Ovary (tissue), 9 donors: ENCODE results near the gene IFIT5. TPM values are rescaled to one million over a fixed set of nuclear protein-coding genes. Genes with fewer than 3 reads are reported as not detected.

ENCODE experiments used
- DNase-seq, 5 donors: peaks; one replicate each; pipeline ENCODE4 v3.0.0-alpha.2; 2019 to 2020
- H3K27ac ChIP-seq, 2 donors: fragments of 200-600 bp; one replicate each; pipeline versions ENCODE4 v1.5.1 to v1.8.0; 2019 to 2022
- H3K27me3 ChIP-seq: fragments of 200-600 bp; one replicate; pipeline ENCODE4 v1.8.0; 2022
- H3K36me3 ChIP-seq: fragments of 200-600 bp; sonication (generic); one replicate; pipeline ENCODE4 v1.5.1; 2019
- H3K4me1 ChIP-seq: one replicate; pipeline ENCODE4 v1.8.1; 2013; ENCODE audit warnings: mild to moderate bottlenecking, moderate library complexity; ENCODE audit not compliant: insufficient read depth
- H3K4me3 ChIP-seq: fragments of 200-600 bp; sonication (generic); one replicate; pipeline ENCODE4 v1.5.1; 2017
- H3K9me3 ChIP-seq, 2 donors: fragments of 200-600 bp in 1 of 2; sonication (generic) in 1 of 2; one replicate each; pipeline versions ENCODE4 v1.5.1 to v1.8.1; 2013 to 2019; ENCODE audit warnings: mild to moderate bottlenecking in 1 of 2, moderate library complexity in 1 of 2
- CTCF ChIP-seq, 3 donors: fragments of 450-650 bp in 2 of 3; fragments of 200-600 bp in 1 of 3; IDR thresholded peaks; one replicate each; pipeline versions ENCODE4 v1.5.1 to v1.8.0; 2016 to 2022; ENCODE audit warnings: antibody characterized with exemption in 3 of 3, mild to moderate bottlenecking in 1 of 3
- EP300 ChIP-seq: sonication (generic); formaldehyde crosslinking; IDR thresholded peaks from one replicate; pipeline ENCODE4 v1.6.1; 2017; ENCODE audit warnings: antibody characterized with exemption
- POLR2A ChIP-seq: fragments of 450-650 bp; IDR thresholded peaks from one replicate; pipeline ENCODE4 v1.6.1; 2017; ENCODE audit warnings: antibody characterized with exemption, mild to moderate bottlenecking, moderate library complexity
- WGBS, 3 donors: extraction: QIAGEN DNeasy Blood & Tissue Kit in 1 of 3; methylation state at CpG; one replicate each; pipeline versions ENCODE4 v1.1.5 to v1.1.7; 2013 to 2017; 5-methylcytosine and 5-hydroxymethylcytosine counted together
- intact Hi-C, 4 donors: fragments of 100-400 bp; cut with DNase I; formaldehyde crosslinking; loops; one replicate each; pipeline versions ENCODE4 v1.11.0 to v1.15.1; 2022 to 2023
- polyA plus RNA-seq, 2 donors: library from polyadenylated mRNA; stranded (reverse); fragments of 200-250 nt in 1 of 2; fragments of 350-450 nt in 1 of 2; fragmentation: Illumina TruSeq in 1 of 2; extraction: RNeasy Lipid Tissue Mini Kit (QIAGEN cat#74804) in 1 of 2; gene quantifications; one replicate each; pipeline ENCODE4 v1.2.3, GENCODE V29; 2013 to 2014
- total RNA-seq, 7 donors: library from RNA; depleted of rRNA in 2 of 7; stranded (reverse); fragments of >200 nt in 2 of 7; fragmentation: NEBNext Ultra II Directional in 3 of 7; extraction: Animal tissue kit (Norgen Biotek cat#: 25700) in 3 of 7; gene quantifications; one replicate each; pipeline versions ENCODE4 v1.1.0 to v1.2.4, GENCODE V29; 2016 to 2023
- donor health status: DM: no; HTN: no; CAD: no; lungs with moderate emphysema.
- donor health status: DM: no; HTN: no; CAD: no.
- donor health status: Bipolar disorder and iron deficiency.
- donor health status: DM: yes; HTN: yes; CAD: no.
- donor health status: DM: no; HTN: no; CAD: no.
- donor health status: DM: yes; HTN: yes; CAD: no.

The IFIT5 gene
- total and polyA plus RNA-seq, 9 donors = 8.7 to 22.0 (median 16.7) TPM

DNA sequence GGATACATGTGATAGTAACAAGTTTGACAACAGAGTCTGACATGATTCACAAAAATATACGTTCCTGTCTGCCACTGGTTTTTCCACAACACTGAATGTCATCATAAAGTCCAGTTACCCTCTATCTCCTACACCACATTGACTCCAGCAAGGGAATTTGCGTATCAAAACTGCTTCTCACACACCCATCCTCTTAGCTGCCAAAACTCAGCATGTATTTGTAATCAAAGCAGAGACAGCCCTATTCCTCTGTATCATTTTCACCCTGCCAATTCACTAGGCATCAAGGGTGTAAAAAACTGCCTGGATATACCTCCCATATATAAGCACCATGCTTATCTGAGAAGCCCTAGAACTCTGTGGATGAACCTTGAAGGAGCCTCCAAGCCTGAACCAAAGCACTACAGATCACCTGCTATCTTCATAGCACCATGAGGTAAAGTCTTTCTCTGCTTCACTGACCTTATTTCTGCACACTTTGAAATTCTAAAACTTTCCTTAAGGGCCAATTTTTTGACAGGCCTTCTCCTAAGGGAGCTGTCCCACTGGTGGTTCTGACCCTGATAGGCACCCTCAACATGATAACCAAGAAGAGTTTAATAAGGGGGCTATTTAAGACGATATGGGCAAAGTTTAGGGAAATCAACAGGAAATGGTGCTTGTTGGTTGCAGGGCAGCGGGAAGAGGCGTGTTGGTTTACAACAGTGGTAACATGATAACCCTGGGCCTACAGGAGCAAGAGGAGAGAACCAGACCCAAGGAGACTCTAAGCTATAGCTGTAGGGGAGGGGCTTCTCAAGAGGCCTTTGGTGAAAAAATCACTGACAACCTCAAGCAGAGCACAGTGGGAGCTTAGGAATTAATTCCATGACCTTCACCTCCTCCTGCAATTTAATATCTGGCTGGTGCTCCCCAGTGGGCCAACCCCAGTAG, 36.4 kb upstream of the IFIT5 start, which contains the start of gene IFIT1B:
Gene IFIT1B, plus strand, starts transcription at position 352 of the 933 bp plus-strand sequence. Its CDS starts 80 bp downstream, at position 432.
- 81 to 94% (median 93%) methylated on average over 5 of the region's 5 CpGs for WGBS, 3 donors
- Histone ChIP-seq H3K4me3 (no peak within 1 kb of the TSS), H3K36me3 (no peaks in the 10 kb centered on the region), H3K9me3 (no peaks in the 10 kb centered on the region), H3K27me3 (no peaks in the 10 kb centered on the region), H3K27ac (no peak within 1 kb of the TSS), H3K4me1 (peaks cover 9% of the 10 kb centered on the region)
- TF ChIP-seq EP300 = no peak
- no peak for TF ChIP-seq POLR2A
- TF ChIP-seq CTCF (IDR thresholded peaks at IDR 0.05) = no peak
- intact Hi-C loops = no loop called here
- DNase-seq = no peak

DNA sequence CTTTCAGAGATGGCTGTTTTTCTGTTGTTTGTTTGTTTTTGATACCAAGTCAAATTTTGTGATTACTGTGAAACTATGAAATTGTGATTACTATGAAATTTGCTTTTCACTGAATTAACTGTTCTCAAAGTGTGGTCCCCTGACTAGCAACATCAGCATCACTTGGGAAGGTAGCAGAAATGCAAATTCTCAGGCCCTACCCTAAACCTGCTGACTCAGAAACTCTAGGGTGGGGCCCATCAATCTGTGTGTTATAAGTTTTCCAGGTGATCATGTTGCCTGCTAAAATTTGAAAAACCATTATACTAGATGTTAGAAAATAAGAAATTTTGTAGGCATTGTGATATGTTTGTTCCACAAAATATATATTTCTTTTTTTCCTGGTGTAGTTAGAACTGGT, 35.3 kb upstream of the IFIT5 start:
- intact Hi-C loops = no loop called here
- DNase-seq = no peak
- Histone ChIP-seq H3K4me1 (peaks cover 5% of the 10 kb centered on the region), H3K27me3 (no peaks in the 10 kb centered on the region), H3K36me3 (no peaks in the 10 kb centered on the region), H3K4me3 (no peak overlapping the region), H3K9me3 (no peaks in the 10 kb centered on the region), H3K27ac (no peak overlapping the region)
- no peak for TF ChIP-seq CTCF (IDR thresholded peaks at IDR 0.05)
- no peak for TF ChIP-seq EP300
- no peak for TF ChIP-seq POLR2A

- WGBS, 3 donors = 94 to 98% (median 96%) methylated on average over 1 of the region's 1 CpG
- TF ChIP-seq EP300 (no peak), CTCF (IDR thresholded peaks at IDR 0.05) (no peak), POLR2A (no peak)
- Histone ChIP-seq H3K4me3 (no peak overlapping the region), H3K9me3 (no peaks in the 10 kb centered on the region), H3K36me3 (no peaks in the 10 kb centered on the region), H3K27ac (no peak overlapping the region), H3K4me1 (no peaks in the 10 kb centered on the region), H3K27me3 (no peaks in the 10 kb centered on the region)
- no peak for DNase-seq
- intact Hi-C loops = no loop called here
Observed at GRCh38 chr10:89382757-89383156, 31.6 kb upstream of the IFIT5 start.

DNA sequence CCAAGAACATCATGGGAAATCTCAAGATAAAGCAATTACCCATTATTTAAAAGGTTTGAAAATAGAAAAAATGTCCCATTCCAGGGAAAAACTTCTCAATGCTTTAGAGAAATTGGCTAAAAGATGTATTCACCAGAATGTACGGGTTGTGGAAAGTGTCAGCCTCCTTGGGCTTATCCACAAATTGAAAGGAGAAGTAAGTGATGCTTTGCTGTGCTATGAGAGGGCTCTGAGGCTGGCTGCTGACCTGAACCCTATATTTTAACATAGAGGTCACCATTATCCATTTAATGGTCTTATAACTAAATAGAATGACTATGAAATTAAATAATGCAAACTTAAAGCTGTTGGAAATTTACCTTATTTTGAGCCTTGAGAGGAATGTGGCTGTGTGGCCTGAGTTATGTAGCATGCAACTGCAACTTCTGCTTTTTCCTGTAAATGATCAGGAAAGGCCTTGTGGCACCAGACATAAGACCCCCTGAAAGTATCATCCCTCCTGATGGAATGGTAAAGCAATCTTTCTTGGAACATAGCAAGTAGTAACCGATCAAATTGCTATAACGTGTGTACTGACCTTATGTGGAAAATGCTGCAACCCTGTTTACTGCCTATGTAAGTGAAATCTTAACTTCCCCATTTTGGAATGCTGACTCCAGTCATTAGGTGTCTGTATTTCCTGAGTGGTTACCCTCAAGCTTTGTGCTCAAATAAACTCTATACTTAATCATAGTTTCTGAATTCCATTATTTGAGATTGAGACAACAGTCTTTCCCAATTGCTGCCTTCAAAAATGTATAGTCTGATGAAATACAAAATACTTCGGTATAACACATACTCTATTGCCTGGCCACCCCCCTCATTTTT, 29.7 kb upstream of the IFIT5 start:
- TF ChIP-seq EP300 (no peak), CTCF (IDR thresholded peaks at IDR 0.05) (no peak), POLR2A (no peak)
- Histone ChIP-seq H3K27me3 (no peaks in the 10 kb centered on the region), H3K4me3 (no peak overlapping the region), H3K36me3 (no peaks in the 10 kb centered on the region), H3K4me1 (no peaks in the 10 kb centered on the region), H3K27ac (no peak overlapping the region), H3K9me3 (no peaks in the 10 kb centered on the region)
- intact Hi-C loops = no loop called here
- DNase-seq = no peak
- 89 to 92% (median 91%) methylated on average over 4 of the region's 4 CpGs for WGBS, 3 donors
